ENCODE data around the gene OR1F1.

- no peak for TF ChIP-seq CTCF (IDR thresholded peaks at IDR 0.05; ENCODE audit: insufficient read depth, low read length, poor library complexity, severe bottlenecking)
- no peak for TF ChIP-seq EZH2phosphoT487 (conservative IDR thresholded peaks at IDR 0.05; ENCODE audit: low read length)
These were observed 36.0 kb downstream of the OR1F1 start for GRCh38 chr16:3223913-3224515.

Data from SU-DHL-6 (cell line).